Stimulated activated CD4-positive, alpha-beta T cell treated with anti-CD3 and anti-CD28 coated beads, Interleukin-2, amount 100 ng/mL, for 48 hours (primary cell): Measurements from ENCODE around the gene TRIB2.

Experiments
- DNase-seq, 2 donors: peaks; one replicate each; pipeline ENCODE4 v3.0.0-alpha.2; 2020

TRIB2 gene

DNA sequence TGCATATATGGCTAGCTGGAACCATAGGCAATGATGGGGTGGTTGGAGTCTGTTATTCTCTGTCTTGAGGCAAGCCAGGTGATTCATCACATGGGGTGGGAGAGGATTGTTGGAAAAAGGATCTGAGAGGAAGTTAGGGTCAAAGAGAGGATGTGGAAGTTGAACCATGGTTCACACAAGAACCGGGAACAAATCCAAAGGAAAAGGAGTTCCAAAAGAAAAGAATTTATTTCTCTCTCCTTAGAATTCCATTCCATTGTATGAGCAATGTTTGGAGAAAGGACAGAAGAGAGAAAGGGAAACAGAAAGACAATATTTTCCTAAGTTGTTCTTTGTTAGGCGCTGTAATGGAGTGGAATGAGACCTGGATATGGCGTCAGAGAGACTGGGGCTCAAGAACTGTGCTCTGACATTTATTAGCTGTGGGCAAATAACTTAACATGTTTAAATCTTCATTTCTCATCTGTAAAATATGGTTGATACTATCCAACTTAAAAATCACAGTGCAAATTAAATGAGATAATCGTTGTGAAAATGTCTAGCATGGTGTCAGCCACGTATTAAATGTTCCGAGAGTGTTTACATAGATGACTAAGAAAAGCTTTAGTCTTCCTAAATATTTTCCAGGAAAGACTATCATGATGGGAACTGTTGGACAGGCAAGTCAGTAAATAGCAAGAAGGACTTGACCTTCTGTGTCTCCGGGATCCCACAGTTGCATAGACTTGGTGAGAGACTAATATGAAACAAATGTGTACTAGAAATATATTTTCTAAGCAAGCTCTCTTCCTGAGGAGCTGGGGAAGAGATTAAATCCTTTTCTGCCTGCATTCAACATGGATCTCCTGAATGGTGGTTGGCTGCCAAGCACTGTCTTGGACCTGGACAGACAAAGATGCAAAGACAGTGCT lies 71.4 kb downstream of the TRIB2 start:
- no peak for DNase-seq

DNA sequence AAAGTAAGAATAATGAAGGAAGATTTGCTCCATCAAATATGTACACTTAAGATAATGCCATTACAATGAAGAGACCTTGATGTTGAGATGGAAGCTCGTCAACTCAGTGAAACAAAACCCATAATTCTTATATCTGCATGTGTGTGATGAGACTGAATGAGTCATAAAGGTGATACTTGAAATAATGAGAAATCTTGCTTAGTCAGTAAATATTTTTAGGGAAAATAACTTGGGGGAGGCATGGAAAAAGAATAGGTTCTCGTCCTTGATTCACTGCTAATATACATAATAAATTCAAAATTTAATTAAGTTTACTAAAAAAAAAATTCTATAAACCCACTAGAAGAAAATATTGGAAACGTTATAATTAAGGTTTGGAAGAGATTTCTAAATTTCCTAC lies 75.2 kb downstream of the TRIB2 start:
- no peak for DNase-seq
